ENCODE measurements around the gene SELENOT.

Gene SELENOT

GRCh38 chr3:150583028-150583427 is 20.1 kb upstream of the SELENOT start:
- TF ChIP-seq POLR2AphosphoS5 (IDR thresholded peaks at IDR 0.05; ENCODE audit: low read depth, low read length) (no peak), FOXP2 (optimal IDR thresholded peaks at IDR 0.05; ENCODE audit: borderline replicate concordance, extremely low read depth, extremely low read length, insufficient read depth) (no peak), REST (IDR thresholded peaks at IDR 0.05; ENCODE audit: insufficient read depth in 1 of 2, low read depth in 2 of 2, low read length in 2 of 2) (no peak), TAF1 (IDR thresholded peaks at IDR 0.05; ENCODE audit: borderline replicate concordance, insufficient read depth, low read length) (no peak), SIN3A (IDR thresholded peaks at IDR 0.05; ENCODE audit: borderline replicate concordance, insufficient read depth, low read length) (no peak)

GRCh38 chr3:150588027-150588830 is 14.9 kb upstream of the SELENOT start:
- TF ChIP-seq TAF1 (IDR thresholded peaks at IDR 0.05; ENCODE audit: borderline replicate concordance, insufficient read depth, low read length), result no peak
- no peak for TF ChIP-seq REST (IDR thresholded peaks at IDR 0.05; ENCODE audit: insufficient read depth in 1 of 2, low read depth in 2 of 2, low read length in 2 of 2)
- TF ChIP-seq FOXP2 (optimal IDR thresholded peaks at IDR 0.05; ENCODE audit: borderline replicate concordance, extremely low read depth, extremely low read length, insufficient read depth), result no peak
- no peak for TF ChIP-seq POLR2AphosphoS5 (IDR thresholded peaks at IDR 0.05; ENCODE audit: low read depth, low read length)
- TF ChIP-seq SIN3A (IDR thresholded peaks at IDR 0.05; ENCODE audit: borderline replicate concordance, insufficient read depth, low read length), result no peak

GRCh38 chr3:150589759-150590158 is 13.4 kb upstream of the SELENOT start:
- no peak for TF ChIP-seq POLR2AphosphoS5 (IDR thresholded peaks at IDR 0.05; ENCODE audit: low read depth, low read length)
- no peak for TF ChIP-seq TAF1 (IDR thresholded peaks at IDR 0.05; ENCODE audit: borderline replicate concordance, insufficient read depth, low read length)
- TF ChIP-seq SIN3A (IDR thresholded peaks at IDR 0.05; ENCODE audit: borderline replicate concordance, insufficient read depth, low read length), result no peak
- no peak for TF ChIP-seq REST (IDR thresholded peaks at IDR 0.05; ENCODE audit: insufficient read depth in 1 of 2, low read depth in 2 of 2, low read length in 2 of 2)
- TF ChIP-seq FOXP2 (optimal IDR thresholded peaks at IDR 0.05; ENCODE audit: borderline replicate concordance, extremely low read depth, extremely low read length, insufficient read depth), result no peak

- TF ChIP-seq FOXP2 (optimal IDR thresholded peaks at IDR 0.05; ENCODE audit: borderline replicate concordance, extremely low read depth, extremely low read length, insufficient read depth) (no peak), TAF1 (IDR thresholded peaks at IDR 0.05; ENCODE audit: borderline replicate concordance, insufficient read depth, low read length) (no peak), POLR2AphosphoS5 (IDR thresholded peaks at IDR 0.05; ENCODE audit: low read depth, low read length) (no peak), REST (IDR thresholded peaks at IDR 0.05; ENCODE audit: insufficient read depth in 1 of 2, low read depth in 2 of 2, low read length in 2 of 2) (no peak), SIN3A (IDR thresholded peaks at IDR 0.05; ENCODE audit: borderline replicate concordance, insufficient read depth, low read length) (no peak)
These were observed 9.0 kb upstream of the SELENOT start for GRCh38 chr3:150594150-150594549.

Measured in PFSK-1 (cell line).